NT2/D1 (cell line): ENCODE data around the gene PDE4B.

Experiments used
- SUZ12 ChIP-seq: IDR thresholded peaks from 2 replicates; pipeline ENCODE4 v1.6.1; 2011; ENCODE audit not compliant: insufficient read length, insufficient read depth; ENCODE audit errors: extremely low read depth
- YY1 ChIP-seq: IDR thresholded peaks from 2 replicates; pipeline ENCODE4 v1.6.1; 2011; ENCODE audit not compliant: insufficient read length, insufficient read depth

DNA sequence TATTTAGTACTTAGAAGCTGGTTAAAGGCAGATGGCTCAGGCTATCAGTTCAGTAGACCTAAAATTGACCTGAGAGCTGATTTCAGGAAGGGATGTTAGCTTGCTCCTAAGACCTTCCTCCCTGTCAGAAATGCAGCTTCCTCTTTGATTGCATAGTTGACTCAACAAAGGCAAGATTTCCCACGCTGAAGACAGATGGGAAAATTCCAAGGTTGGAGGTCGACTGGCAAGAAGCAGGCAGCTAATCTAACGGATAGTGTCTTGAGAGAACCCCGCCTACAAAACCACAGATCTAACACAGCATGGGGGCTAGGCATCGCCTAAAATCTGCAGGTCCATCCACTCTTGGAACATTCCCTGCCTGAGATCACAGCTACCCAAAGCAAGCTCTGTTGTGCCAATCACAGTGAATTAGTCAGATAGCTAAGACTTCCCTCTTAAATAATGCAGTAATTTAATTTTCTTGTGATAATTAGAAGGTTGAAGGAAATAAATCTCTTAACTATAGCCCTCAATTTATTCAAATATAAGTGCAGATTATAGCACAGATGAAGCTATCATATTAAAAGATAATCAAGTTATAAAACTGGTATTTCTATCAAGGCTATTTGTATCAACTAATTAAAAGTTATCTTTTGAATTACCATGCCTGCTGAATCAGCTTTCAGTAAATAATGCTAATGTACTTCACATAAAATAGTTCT, 383.5 kb downstream of the PDE4B start:
- no peak for TF ChIP-seq SUZ12
- no peak for TF ChIP-seq YY1
